ENCODE results near the gene CEACAM19.
"Not testable (repeated sequence)": the region's sequence is repeated elsewhere in the genome, so short reads cannot be mapped to it uniquely, and the experiment has no call there.

Gene CEACAM19

GRCh38 chr19:44663996-44664395, 7.3 kb upstream of the CEACAM19 start:
- FAIRE-seq (no peak), DNase-seq (ENCODE audit: insufficient read length) (no peak)
- no peak for TF ChIP-seq TAF1 (IDR thresholded peaks at IDR 0.05; ENCODE audit: borderline replicate concordance, low read depth, low read length)
- TF ChIP-seq POLR2AphosphoS5 (IDR thresholded peaks at IDR 0.05; ENCODE audit: low read depth, low read length) = no peak
- no peak for TF ChIP-seq POLR2A (IDR thresholded peaks at IDR 0.05; ENCODE audit: low read depth, low read length)

GRCh38 chr19:44664976-44665375, 6.3 kb upstream of the CEACAM19 start:
- TF ChIP-seq TAF1 (IDR thresholded peaks at IDR 0.05; ENCODE audit: borderline replicate concordance, low read depth, low read length) (no peak), POLR2A (IDR thresholded peaks at IDR 0.05; ENCODE audit: low read depth, low read length) (no peak), POLR2AphosphoS5 (IDR thresholded peaks at IDR 0.05; ENCODE audit: low read depth, low read length) (no peak)
- DNase-seq (ENCODE audit: insufficient read length) (no peak), FAIRE-seq (no peak)

DNA sequence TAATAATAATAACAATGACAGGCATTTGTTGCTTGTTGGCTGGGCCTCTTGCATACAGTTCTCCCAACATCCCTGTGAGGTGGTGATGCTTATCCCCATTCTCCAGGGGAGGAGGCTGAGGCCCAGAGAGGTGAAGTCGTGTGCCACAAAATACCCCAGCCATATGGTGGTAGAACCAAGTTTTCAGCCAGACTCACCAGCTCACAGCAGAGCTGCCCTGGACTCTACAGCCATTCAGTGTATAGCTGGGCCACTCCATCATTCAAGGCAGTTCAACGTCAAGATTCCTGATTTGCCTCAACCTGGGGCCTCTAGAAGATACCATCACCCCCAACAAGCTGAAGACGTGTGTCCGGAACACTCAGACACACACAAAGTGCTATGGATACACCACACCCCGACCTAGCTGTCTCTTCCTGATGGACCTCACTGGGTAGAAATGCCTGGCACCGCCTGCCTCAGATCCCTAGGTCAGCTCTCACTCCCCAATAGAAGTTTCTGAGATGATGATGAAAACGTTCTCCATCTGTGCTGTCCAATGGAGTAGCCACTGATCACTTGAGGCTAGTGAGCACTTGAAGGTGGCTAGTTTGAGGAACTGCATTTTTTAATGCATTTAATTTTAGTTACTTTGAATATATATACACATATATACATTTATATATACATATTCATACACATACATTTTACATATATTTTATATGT, 4.3 kb upstream of the CEACAM19 start:
- DNase-seq (ENCODE audit: insufficient read length) (no peak), FAIRE-seq (no peak)
- TF ChIP-seq POLR2AphosphoS5 (IDR thresholded peaks at IDR 0.05; ENCODE audit: low read depth, low read length) (no peak), POLR2A (IDR thresholded peaks at IDR 0.05; ENCODE audit: low read depth, low read length) (no peak), TAF1 (IDR thresholded peaks at IDR 0.05; ENCODE audit: borderline replicate concordance, low read depth, low read length) (no peak)

GRCh38 chr19:44668985-44669764, 2.1 kb upstream of the CEACAM19 start:
- TF ChIP-seq TAF1 (IDR thresholded peaks at IDR 0.05; ENCODE audit: borderline replicate concordance, low read depth, low read length) = no peak
- TF ChIP-seq POLR2A (IDR thresholded peaks at IDR 0.05; ENCODE audit: low read depth, low read length) = no peak
- no peak for TF ChIP-seq POLR2AphosphoS5 (IDR thresholded peaks at IDR 0.05; ENCODE audit: low read depth, low read length)
- DNase-seq (ENCODE audit: insufficient read length) = no peak
- FAIRE-seq = no peak

DNA sequence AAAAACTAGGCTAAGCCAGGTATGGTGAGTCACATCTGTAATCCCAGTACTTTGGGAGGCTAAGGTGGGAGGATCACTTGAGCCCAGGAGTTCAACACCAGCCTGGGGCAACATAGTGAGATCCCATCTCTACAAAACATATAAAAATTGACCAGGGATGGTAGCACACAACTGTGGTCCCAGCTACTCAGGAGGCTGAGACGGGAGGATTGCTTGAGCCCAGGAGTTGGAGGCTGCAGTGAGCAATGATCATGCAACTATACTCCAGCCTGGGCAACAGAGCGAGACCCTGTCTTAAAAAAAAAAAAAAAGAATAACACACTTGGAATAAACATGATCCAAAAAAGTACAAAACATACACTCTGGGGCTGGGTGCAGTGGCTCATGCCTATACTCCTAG, 1.3 kb upstream of the CEACAM19 start:
- DNase-seq (ENCODE audit: insufficient read length); FAIRE-seq: not testable (repeated sequence)

- TF ChIP-seq POLR2AphosphoS5 (IDR thresholded peaks at IDR 0.05; ENCODE audit: low read depth, low read length) = no peak
- TF ChIP-seq TAF1 (IDR thresholded peaks at IDR 0.05; ENCODE audit: borderline replicate concordance, low read depth, low read length) = no peak
- no peak for TF ChIP-seq POLR2A (IDR thresholded peaks at IDR 0.05; ENCODE audit: low read depth, low read length)
- no peak for DNase-seq (ENCODE audit: insufficient read length)
- no peak for FAIRE-seq
These were observed 944 bp downstream of the CEACAM19 start for GRCh38 chr19:44672226-44672625.

DNA sequence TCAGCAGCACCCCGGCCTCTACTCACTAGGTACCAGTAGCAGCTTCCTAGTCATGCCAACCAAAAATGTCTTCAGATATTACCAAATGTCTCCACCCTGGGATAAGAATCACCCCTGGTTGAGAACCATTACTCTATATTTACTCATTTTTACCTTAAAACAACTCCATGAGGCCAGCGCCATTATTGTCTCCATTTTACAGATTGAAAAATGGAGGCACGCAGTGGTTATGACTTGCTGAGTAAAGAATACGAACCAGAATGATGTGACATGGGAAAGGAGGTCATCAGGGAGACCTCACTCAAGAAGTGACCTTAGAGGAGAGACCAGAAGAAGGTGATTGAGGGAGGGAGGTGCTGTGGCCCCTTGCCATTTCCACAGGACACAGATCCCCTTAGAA, 2.2 kb downstream of the CEACAM19 start:
- FAIRE-seq (no peak), DNase-seq (ENCODE audit: insufficient read length) (no peak)
- TF ChIP-seq POLR2AphosphoS5 (IDR thresholded peaks at IDR 0.05; ENCODE audit: low read depth, low read length) (no peak), TAF1 (IDR thresholded peaks at IDR 0.05; ENCODE audit: borderline replicate concordance, low read depth, low read length) (no peak), POLR2A (IDR thresholded peaks at IDR 0.05; ENCODE audit: low read depth, low read length) (no peak)

GRCh38 chr19:44675521-44675920, 4.2 kb downstream of the CEACAM19 start:
- FAIRE-seq = no peak
- no peak for TF ChIP-seq POLR2AphosphoS5 (IDR thresholded peaks at IDR 0.05; ENCODE audit: low read depth, low read length)
- no peak for TF ChIP-seq TAF1 (IDR thresholded peaks at IDR 0.05; ENCODE audit: borderline replicate concordance, low read depth, low read length)
- TF ChIP-seq POLR2A (IDR thresholded peaks at IDR 0.05; ENCODE audit: low read depth, low read length) = no peak

GRCh38 chr19:44677019-44677811, 5.9 kb downstream of the CEACAM19 start:
- no peak for FAIRE-seq
- no peak for DNase-seq (ENCODE audit: insufficient read length)
- TF ChIP-seq POLR2AphosphoS5 (IDR thresholded peaks at IDR 0.05; ENCODE audit: low read depth, low read length) = no peak
- TF ChIP-seq POLR2A (IDR thresholded peaks at IDR 0.05; ENCODE audit: low read depth, low read length) = no peak

More at GRCh38 chr19:44675521-44675920, 4.2 kb downstream of the CEACAM19 start:
- DNase-seq (ENCODE audit: insufficient read length) = no peak

DNA sequence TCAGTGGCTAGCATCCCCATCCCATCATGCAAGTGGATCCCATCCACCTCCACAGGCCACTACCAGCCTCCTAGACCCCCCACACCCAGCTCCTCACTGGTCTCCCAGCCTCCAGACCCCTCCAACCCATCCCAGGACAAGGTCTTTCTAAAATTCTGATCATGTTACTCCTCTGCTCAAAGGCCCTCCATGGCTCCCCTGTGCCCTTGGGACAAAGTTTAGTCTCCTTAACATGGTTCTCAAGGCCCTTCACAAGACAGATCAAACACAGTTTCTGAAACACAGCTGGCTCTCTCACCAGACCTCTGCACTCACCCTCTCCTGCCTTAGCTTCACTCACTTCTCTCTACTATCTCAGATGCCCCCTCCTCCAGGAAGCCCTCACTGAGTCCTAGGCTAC, 9.3 kb downstream of the CEACAM19 start:
- DNase-seq (ENCODE audit: insufficient read length) (no peak), FAIRE-seq (no peak)
- no peak for TF ChIP-seq TAF1 (IDR thresholded peaks at IDR 0.05; ENCODE audit: borderline replicate concordance, low read depth, low read length)
- no peak for TF ChIP-seq POLR2A (IDR thresholded peaks at IDR 0.05; ENCODE audit: low read depth, low read length)
- no peak for TF ChIP-seq POLR2AphosphoS5 (IDR thresholded peaks at IDR 0.05; ENCODE audit: low read depth, low read length)

DNA sequence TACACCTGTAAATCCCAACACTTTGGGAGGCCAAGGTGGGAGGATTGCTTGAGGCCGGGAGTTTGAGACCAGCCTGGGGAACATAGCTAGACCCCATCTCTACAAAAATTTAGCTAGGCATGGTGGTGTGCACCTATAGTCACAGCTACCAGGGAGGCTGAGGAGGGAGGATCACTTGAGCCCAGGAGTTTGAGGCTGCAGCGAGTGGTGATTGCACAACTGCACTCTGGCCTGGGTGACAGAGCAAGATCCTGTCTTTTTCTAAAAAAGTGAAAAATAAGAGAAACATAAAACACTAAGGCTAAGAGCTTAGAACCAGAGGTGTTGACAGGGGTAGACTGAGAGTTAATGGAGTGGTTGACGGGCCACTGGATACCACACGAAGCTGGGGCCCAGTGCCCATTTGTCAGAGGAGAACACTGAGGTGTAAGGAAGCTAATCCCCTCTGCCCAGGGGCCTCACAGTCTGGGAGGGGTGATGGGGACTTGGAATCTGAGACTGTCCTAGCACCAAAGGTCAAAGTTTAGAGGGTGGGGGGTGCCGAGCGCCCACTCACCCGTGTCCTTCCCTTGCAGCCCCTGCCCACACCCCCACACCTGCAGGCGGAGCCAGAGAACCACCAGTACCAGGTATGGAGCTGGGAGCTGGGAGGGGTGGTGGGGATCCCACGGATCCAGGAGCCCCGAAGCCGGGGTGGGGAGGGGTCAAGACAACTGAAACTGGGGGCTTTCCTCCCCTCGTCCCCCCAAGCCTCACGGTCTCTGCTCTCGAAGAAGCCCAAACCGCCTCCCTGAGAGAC, 10.9 kb downstream of the CEACAM19 start:
- DNase-seq (ENCODE audit: insufficient read length) = no peak
- TF ChIP-seq POLR2A (IDR thresholded peaks at IDR 0.05; ENCODE audit: low read depth, low read length) (no peak), TAF1 (IDR thresholded peaks at IDR 0.05; ENCODE audit: borderline replicate concordance, low read depth, low read length) (no peak), POLR2AphosphoS5 (IDR thresholded peaks at IDR 0.05; ENCODE audit: low read depth, low read length) (no peak)
- no peak for FAIRE-seq
